ENCODE measurements around the gene IL2RG. TPM values are rescaled to one million over a fixed set of nuclear protein-coding genes. Genes with fewer than 3 reads are reported as not detected.

Gene IL2RG
- total and polyA plus RNA-seq, 2 experiments from 2014 or later, result 0.53 TPM; not detected in 1

DNA sequence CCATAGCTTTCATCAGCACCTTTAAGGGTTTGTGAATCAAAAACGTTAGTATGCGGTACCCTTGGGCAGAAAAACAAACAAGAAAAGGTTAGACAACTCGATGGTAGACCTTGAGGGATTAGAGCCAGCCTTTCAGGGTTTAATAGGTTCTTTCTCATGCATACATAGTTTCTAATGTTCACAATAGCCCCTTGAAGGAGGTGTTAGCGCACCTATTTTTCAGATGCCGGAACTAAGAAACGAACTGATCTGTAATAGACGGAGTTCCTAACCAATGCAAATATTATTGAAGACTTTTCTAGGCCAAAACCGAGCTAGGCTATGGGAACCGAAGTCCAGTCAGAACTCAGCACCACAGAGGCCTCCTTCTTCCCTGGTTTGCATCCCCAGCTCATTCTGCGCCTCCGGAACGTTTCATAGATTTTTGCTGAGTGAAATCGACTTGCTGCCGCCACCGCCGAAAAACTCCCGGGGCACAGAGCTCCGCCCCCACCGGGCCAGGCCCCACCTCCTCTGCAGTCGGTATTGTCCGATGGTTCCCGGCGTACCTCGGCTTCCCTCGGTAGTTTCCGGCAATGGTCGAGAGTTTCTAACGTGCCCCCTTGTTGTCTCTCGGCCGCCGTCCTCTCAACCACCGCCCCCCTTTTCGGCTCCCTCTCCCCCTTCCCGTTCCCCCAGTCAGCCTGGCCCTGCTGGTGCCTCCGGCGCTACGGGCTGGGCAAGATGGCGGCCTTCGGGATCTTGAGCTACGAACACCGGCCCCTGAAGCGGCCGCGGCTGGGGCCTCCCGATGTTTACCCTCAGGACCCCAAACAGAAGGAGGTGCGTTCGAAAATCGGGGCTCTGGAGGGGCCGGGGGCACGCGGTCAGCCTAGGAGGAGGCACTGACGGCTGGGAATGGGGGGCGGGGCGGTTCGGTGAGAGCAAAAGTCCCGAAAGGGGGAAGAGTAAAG lies 6.9 kb upstream of the IL2RG start, which contains the start of gene MED12:
Gene MED12 (plus strand): TSS at position 565 of the 953 bp plus-strand sequence. CDS start 159 bp downstream, at position 724.
- H3F3A ChIP-seq (ENCODE audit: insufficient read depth), result no peaks in the 10 kb centered on the region
- peak; percentile 83 for DNase-seq
- H4K20me1 ChIP-seq (ENCODE audit: insufficient read depth), result no peaks in the 10 kb centered on the region
- peak within 1 kb of the TSS; percentile 93 for H3K4me3 ChIP-seq
- H3K9ac ChIP-seq, result peak within 1 kb of the TSS; percentile 96
- TF ChIP-seq EZH2 (IDR thresholded peaks at IDR 0.05; ENCODE audit: insufficient read depth, poor library complexity, severe bottlenecking) (no peak), EZH2phosphoT487 (IDR thresholded peaks at IDR 0.05; ENCODE audit: insufficient read depth, low read depth) (no peak)
- peak within 1 kb of the TSS; percentile 75 for H3K27ac ChIP-seq
- H3K9me2 ChIP-seq (ENCODE audit: insufficient read depth), result no peaks in the 10 kb centered on the region
- H3K4me2 ChIP-seq (ENCODE audit: unreplicated experiment), result peak within 1 kb of the TSS; percentile 83
- 2 to 5% methylated on average over 23 to 35 of the region's 56 CpGs for WGBS, 2 experiments (ENCODE audit: low coverage in 1 of 2, low lambda C conversion rate in 2 of 2, missing lambda C conversion rate in 2 of 2)
- H3K9me3 ChIP-seq (ENCODE audit: low read depth), result no peaks in the 10 kb centered on the region
- H3K27me3 ChIP-seq (replicated peaks; ENCODE audit: insufficient read depth), result no peaks in the 10 kb centered on the region
- no peaks in the 10 kb centered on the region for H3K4me1 ChIP-seq (ENCODE audit: insufficient read depth)
- H3K36me3 ChIP-seq (ENCODE audit: low read depth), result no peaks in the 10 kb centered on the region; the same call in 1 of the 2 replicates
- peaks cover 12% of the 10 kb centered on the region; the same call in 1 of the 2 replicates for H3K79me2 ChIP-seq (ENCODE audit: insufficient read depth)
- peak within 1 kb of the TSS; percentile 99 for H2AFZ ChIP-seq
- in situ Hi-C loops (cut with MboI), result no loop called here

DNA sequence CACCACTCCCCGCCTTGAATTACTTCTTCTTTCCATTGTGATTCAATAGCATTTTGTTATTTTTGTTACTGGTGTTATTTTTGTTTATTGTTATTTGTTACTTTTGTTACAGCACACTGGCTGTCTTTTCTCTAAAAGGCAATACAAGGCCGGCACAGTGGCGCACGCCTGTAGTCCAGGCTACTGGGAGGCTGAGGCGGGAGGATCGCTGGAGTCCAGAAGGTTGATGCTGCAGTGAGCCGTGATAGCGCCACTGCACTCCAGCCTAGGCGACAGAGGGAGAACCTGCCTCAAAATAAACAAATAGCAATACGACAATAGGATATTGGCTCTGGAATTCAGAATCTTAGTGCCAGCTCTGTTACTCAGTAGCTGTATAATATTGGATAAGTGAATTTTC lies 6.0 kb upstream of the IL2RG start:
- WGBS, 2 experiments (ENCODE audit: low coverage in 1 of 2, low lambda C conversion rate in 2 of 2, missing lambda C conversion rate in 2 of 2), result 77 to 81% methylated on average over 9 to 10 of the region's 10 CpGs
- Histone ChIP-seq H4K20me1 (ENCODE audit: insufficient read depth) (no peaks in the 10 kb centered on the region), H3K4me3 (0 out of 2 replicates have a peak overlapping the region, but pooled peaks have one; percentile 93), H3K27ac (no peak overlapping the region), H3K9ac (no peak overlapping the region; the same call in 1 of the 2 replicates), H3K4me2 (ENCODE audit: unreplicated experiment) (no peak overlapping the region), H3F3A (ENCODE audit: insufficient read depth) (no peaks in the 10 kb centered on the region), H3K9me3 (ENCODE audit: low read depth) (no peaks in the 10 kb centered on the region), H3K4me1 (ENCODE audit: insufficient read depth) (no peaks in the 10 kb centered on the region), H3K27me3 (replicated peaks; ENCODE audit: insufficient read depth) (no peaks in the 10 kb centered on the region), H3K36me3 (ENCODE audit: low read depth) (no peaks in the 10 kb centered on the region; the same call in 1 of the 2 replicates), H3K9me2 (ENCODE audit: insufficient read depth) (no peaks in the 10 kb centered on the region), H2AFZ (peak overlapping the region; percentile 99; the same call in 1 of the 2 replicates), H3K79me2 (ENCODE audit: insufficient read depth) (peaks cover 12% of the 10 kb centered on the region; the same call in 1 of the 2 replicates)
- DNase-seq, result no peak
- in situ Hi-C loops (cut with MboI), result no loop called here
- TF ChIP-seq EZH2phosphoT487 (IDR thresholded peaks at IDR 0.05; ENCODE audit: insufficient read depth, low read depth) (no peak), EZH2 (IDR thresholded peaks at IDR 0.05; ENCODE audit: insufficient read depth, poor library complexity, severe bottlenecking) (no peak)

DNA sequence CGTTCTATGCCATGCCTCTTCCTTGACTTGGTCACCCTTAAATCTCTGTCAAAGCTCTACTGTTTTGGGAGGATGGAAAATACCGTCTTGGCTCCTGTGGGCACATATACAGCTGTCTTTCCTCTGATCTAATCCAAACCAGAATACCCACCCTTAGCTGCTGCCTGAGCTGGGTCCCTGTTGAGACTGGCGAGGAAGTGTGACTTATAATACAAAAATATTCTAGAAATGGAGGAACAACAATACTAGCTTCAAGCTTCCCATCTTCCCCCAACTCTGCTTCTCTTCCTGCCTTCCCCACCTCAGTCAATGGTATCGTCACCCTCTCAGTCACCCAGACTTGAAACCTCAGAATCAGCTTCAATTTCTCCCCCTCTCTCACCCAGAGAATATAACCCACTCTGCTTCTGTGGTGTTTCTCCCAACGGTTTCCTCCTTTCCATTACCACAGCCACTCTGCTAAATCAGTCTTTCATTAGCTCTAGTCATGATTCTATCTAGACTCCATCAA lies 599 bp upstream of the IL2RG start:
- Histone ChIP-seq H3K27ac (no peak overlapping the region), H3K79me2 (ENCODE audit: insufficient read depth) (no peaks in the 10 kb centered on the region), H3K9me2 (ENCODE audit: insufficient read depth) (no peaks in the 10 kb centered on the region), H2AFZ (no peak overlapping the region), H3K9me3 (ENCODE audit: low read depth) (no peaks in the 10 kb centered on the region), H4K20me1 (ENCODE audit: insufficient read depth) (no peaks in the 10 kb centered on the region), H3K4me3 (no peak overlapping the region), H3K27me3 (replicated peaks; ENCODE audit: insufficient read depth) (no peaks in the 10 kb centered on the region), H3K4me1 (ENCODE audit: insufficient read depth) (no peaks in the 10 kb centered on the region), H3F3A (ENCODE audit: insufficient read depth) (no peaks in the 10 kb centered on the region), H3K4me2 (ENCODE audit: unreplicated experiment) (no peak overlapping the region), H3K9ac (no peak overlapping the region), H3K36me3 (ENCODE audit: low read depth) (no peaks in the 10 kb centered on the region)
- DNase-seq, result no peak
- WGBS, 2 experiments (ENCODE audit: low coverage in 1 of 2, low lambda C conversion rate in 2 of 2, missing lambda C conversion rate in 2 of 2), result 40 to 46% methylated on average over 4 to 5 of the region's 5 CpGs
- TF ChIP-seq EZH2 (IDR thresholded peaks at IDR 0.05; ENCODE audit: insufficient read depth, poor library complexity, severe bottlenecking) (no peak), EZH2phosphoT487 (IDR thresholded peaks at IDR 0.05; ENCODE audit: insufficient read depth, low read depth) (no peak)
- in situ Hi-C loops (cut with MboI), result no loop called here

DNA sequence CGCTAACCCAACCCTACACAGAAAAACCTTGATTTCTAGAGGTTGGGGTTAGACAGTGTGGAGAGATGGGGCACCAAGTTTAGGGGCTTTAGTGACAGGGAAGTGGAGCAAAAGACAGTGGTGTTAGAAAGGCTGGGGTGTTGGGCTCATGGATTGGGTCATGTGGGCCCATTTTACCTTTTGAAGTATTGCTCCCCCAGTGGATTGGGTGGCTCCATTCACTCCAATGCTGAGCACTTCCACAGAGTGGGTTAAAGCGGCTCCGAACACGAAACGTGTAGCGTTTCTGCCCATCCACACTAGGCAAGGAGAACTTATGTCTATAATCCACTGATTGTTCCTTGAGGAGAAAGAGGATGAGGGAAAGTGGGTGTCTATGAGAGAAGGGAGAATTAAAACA lies 2.3 kb downstream of the IL2RG start:
- no peak overlapping the region for H3K4me2 ChIP-seq (ENCODE audit: unreplicated experiment)
- no peak overlapping the region for H3K4me3 ChIP-seq
- no peak overlapping the region for H3K27ac ChIP-seq
- H3K79me2 ChIP-seq (ENCODE audit: insufficient read depth), result no peaks in the 10 kb centered on the region
- H2AFZ ChIP-seq, result no peak overlapping the region
- no peaks in the 10 kb centered on the region for H3K9me2 ChIP-seq (ENCODE audit: insufficient read depth)
- H3F3A ChIP-seq (ENCODE audit: insufficient read depth), result no peaks in the 10 kb centered on the region
- H3K27me3 ChIP-seq (replicated peaks; ENCODE audit: insufficient read depth), result no peaks in the 10 kb centered on the region
- no peak overlapping the region for H3K9ac ChIP-seq
- H3K36me3 ChIP-seq (ENCODE audit: low read depth), result no peaks in the 10 kb centered on the region
- in situ Hi-C loops (cut with MboI), result no loop called here
- TF ChIP-seq EZH2phosphoT487 (IDR thresholded peaks at IDR 0.05; ENCODE audit: insufficient read depth, low read depth) (no peak), EZH2 (IDR thresholded peaks at IDR 0.05; ENCODE audit: insufficient read depth, poor library complexity, severe bottlenecking) (no peak)
- no peaks in the 10 kb centered on the region for H3K4me1 ChIP-seq (ENCODE audit: insufficient read depth)
- 88 to 97% methylated on average over 6 of the region's 6 CpGs for WGBS, 2 experiments (ENCODE audit: low coverage in 1 of 2, low lambda C conversion rate in 2 of 2, missing lambda C conversion rate in 2 of 2)
- no peaks in the 10 kb centered on the region for H4K20me1 ChIP-seq (ENCODE audit: insufficient read depth)
- no peaks in the 10 kb centered on the region for H3K9me3 ChIP-seq (ENCODE audit: low read depth)
- DNase-seq, result no peak
